AG08396 (cell line): Measurements from ENCODE around the gene ITGA2.

Source experiments
- DNase-seq: peaks from one replicate; pipeline ENCODE4 v3.0.0; 2012; ENCODE audit warnings: low spot score, mixed read lengths

ITGA2 gene

GRCh38 chr5:52988335-52989024 is 672 bp upstream of the ITGA2 start:
- DNase-seq, result no peak

GRCh38 chr5:52989781-52990527 is 802 bp downstream of the ITGA2 start:
- DNase-seq, result peak; percentile 70

- no peak for DNase-seq
Observed at GRCh38 chr5:52990528-52990925, 1.4 kb downstream of the ITGA2 start.

GRCh38 chr5:52993367-52993766 is 4.2 kb downstream of the ITGA2 start:
- DNase-seq, result no peak

DNA sequence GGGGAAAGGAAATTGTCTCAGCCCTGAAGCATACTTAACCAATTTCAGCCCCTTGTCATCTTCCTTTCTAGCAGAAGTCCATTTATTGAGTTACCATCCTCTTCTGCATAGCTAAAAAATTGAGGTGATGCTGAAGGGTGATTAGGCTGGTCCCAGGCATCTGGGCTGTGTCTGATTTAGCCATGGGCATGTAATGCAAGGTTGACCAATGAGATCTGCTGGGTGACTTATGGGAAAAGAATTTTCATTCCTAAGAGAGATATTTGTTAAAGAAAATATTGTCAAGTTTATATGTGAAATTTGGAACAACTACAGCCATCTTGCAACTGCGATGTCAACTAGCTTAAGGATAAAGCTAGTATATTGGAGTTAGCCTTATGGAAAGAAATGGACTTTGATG is 5.1 kb downstream of the ITGA2 start:
- DNase-seq, result peak; percentile 55

DNA sequence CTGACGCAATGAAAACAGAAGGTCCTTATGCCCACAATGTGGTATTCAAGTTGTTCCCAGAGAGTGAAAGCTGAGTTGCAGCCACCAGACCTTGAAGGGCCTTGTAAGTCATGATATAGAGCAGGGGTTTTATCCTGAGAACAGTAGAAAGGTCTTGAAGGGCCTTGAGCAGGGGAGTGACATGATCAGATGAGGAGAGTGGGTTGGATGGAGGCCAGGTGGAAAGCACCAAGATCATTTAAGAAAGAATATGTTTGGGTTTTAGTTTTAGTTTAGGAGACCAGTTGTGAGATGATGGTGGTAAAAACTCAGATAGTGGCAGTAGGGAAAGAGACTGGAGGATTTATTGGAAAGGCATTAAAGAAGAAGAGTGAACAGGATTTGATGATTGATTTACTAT is 5.9 kb downstream of the ITGA2 start:
- no peak for DNase-seq

DNA sequence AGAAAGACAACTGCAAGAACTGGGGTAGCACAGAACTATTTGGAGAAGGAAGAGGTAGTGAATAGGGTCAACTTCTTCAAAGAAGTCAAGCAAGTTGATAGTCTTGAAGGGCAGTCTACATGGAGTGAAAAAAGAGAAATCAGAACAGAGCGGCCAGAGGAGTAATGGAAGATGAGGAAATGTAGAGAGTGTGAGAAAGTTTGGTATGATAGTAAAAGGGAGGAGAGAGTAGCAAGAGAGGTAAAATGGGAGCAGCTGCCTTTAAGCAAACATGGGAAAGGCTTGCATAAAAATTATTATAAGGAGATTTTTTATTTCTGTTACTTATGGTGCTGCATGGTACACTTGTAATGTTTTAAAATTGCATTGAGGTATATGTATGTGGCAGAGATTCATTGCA is 6.8 kb downstream of the ITGA2 start:
- no peak for DNase-seq

DNA sequence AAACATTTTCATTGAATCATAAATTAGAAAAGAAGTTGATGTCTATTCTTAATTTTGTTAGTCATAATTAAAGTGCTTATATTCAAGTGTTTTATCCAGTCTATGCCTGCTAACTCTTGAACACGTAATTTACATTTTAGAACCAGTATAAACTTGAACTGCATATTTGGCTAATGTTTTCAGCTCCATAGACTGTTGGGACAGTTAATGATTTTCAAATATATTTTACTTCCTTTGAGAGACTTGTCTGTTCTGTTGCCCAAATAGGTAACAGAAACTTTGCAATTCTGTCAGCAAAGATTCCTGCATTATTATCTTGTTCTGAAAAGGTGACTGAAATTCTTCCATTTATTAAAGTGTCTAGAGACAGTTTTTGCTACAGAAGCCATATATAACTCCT is 7.8 kb downstream of the ITGA2 start:
- no peak for DNase-seq

GRCh38 chr5:52997424-52997823 is 8.3 kb downstream of the ITGA2 start:
- DNase-seq, result no peak

DNA sequence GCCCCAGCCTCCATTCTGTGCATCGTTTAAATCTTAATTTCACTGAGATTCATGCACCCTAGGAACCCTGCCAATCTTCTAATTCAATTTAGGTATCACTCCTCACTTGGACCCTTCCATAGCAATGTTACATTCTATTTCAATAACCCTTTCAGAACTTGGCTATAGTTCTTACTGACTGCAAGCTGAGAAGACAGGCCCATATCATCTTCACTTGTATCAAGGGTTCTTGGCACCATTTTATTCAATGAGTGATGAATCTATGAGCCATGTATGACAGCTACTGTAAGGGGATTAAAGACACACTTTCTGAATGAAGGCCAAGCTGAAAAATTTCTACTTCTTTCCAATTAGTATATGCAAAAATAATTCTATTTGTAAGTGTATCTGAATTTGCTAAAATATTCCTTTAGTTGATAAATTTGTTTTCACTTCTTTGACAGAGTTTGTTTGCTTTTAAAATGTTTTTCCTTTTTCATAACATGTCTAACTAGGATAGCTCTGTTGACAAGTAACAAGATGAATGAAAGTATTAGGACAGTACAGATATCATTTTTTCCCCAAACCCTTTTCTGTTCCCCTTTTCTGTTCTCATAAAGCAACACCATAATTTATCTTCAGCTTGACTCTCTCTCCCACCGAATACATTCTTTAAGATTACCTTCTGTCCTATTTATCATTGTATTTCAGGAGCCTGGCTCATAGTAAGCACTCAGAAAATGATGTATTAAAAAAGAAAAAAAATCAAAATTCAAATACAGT is 9.6 kb downstream of the ITGA2 start:
- DNase-seq, result no peak

DNA sequence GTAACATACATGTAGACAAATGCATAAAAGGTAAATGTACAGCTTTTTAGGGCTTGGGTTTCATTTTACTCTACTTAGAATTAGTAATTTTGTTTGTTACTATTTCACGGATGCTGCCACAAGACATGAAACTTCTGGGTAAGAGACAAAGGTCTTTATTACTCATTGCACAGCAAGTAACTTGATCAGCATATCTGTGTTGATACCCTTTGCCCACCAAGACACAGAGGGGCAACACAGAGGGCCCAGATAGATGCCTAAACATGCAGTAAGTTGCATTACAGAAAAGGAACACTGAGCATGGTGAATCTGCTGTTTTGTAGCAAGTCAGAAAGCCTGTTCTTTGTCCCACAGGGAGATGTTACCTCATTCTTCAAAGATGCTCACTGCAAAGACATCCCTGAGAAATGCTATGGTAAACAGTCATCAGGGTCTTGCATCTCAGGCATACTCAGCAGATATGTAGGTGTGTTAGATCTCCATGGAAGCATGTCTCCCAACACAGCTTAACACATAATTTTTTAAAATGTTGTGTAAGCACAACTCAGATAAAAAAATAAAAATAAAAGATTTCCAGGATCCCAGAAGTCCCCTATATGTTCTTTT is 10.3 kb downstream of the ITGA2 start:
- peak; percentile 28 for DNase-seq

GRCh38 chr5:53001541-53001940 is 12.4 kb downstream of the ITGA2 start:
- DNase-seq, result no peak

DNA sequence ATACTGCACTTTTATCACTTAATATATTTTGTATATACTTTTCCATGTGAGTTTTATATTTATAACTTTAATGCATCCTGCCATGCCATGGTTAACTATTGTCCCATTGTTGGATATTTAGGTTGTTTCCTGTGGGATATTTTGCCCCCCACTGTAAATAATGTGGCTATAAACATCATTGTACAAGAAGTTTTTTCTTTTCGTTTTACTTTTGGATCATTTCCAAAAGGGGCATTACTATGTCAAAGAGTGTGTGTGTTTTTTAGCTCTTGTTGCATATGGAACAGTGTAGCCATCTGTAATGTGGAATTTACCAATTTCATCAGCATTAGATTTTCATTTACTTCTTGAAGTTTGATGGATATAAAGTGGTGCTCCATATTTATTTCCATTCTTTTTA is 13.3 kb downstream of the ITGA2 start:
- DNase-seq, result no peak

DNA sequence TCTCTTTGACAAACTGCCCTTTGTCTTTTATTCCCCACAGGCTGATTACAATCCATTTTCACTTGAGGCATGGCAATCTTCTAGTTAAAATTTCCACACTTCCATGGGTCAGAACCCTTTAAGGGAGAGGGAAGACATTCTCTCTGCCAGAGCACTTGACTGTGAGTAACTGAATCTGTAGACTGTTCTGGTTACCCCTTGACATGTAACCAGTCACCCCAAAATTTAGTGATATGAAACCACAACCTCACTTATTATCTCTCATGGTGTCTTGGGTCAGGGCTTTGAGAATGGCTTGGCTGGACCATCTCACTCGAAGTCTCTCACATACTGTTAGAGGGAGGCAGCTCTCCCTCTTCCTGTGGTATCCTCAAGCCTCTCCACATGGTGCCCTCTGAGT is 14.0 kb downstream of the ITGA2 start:
- DNase-seq, result no peak

GRCh38 chr5:53006911-53007890 is 18.0 kb downstream of the ITGA2 start:
- no peak for DNase-seq

- peak; percentile 27 for DNase-seq
Observed at GRCh38 chr5:53008751-53009150, 19.6 kb downstream of the ITGA2 start.

GRCh38 chr5:53009816-53010215 is 20.7 kb downstream of the ITGA2 start:
- no peak for DNase-seq

- DNase-seq, result no peak
Observed at GRCh38 chr5:53010814-53011213, 21.7 kb downstream of the ITGA2 start.

- DNase-seq, result no peak
Observed at GRCh38 chr5:53011233-53011632, 22.1 kb downstream of the ITGA2 start.

DNA sequence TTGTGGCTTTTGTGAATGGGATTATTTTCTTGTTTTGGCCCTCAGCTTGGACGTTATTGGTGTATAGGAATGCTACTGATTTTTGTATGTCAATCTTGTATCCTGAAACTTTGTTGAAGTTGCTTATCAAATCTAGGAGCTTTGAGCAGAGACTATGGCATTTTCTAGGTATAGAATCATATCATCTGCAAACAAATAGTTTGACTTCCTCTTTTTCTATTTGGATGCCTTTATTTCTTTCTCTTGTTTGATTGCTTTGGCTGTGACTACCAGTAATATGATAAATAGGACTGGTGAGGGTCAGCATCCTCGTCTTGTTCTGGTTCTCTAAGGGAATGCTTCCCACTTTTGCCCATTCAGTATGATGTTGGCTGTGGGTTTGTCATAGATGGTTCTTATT is 24.7 kb downstream of the ITGA2 start:
- DNase-seq, result no peak

- no peak for DNase-seq
Observed at GRCh38 chr5:53017383-53017782, 28.2 kb downstream of the ITGA2 start.
